DOHH2 (cell line): ENCODE measurements around the gene PRKCD.

Source experiments
- CTCF ChIP-seq: fragments of 200-600 bp; sonication (generic); IDR thresholded peaks from one replicate; pipeline ENCODE4 v1.5.1; 2014; ENCODE audit warnings: antibody characterized with exemption, mild to moderate bottlenecking, low read depth, low read length; ENCODE audit not compliant: poor library complexity, severe bottlenecking
- EZH2phosphoT487 ChIP-seq: fragments of 200-600 bp; sonication (generic); IDR thresholded peaks from 2 replicates; pipeline ENCODE4 v1.6.1; 2017; ENCODE audit warnings: borderline replicate concordance, mild to moderate bottlenecking, antibody characterized with exemption, low read length, moderate library complexity, mixed read lengths

- TF ChIP-seq CTCF (no peak), EZH2phosphoT487 (no peak)
Observed at GRCh38 chr3:53226841-53227407, 65.9 kb downstream of the PRKCD start.
